Measurements from ENCODE around the gene MAP7D1.
"Not testable (repeated sequence)": the region's sequence is repeated elsewhere in the genome, so short reads cannot be mapped to it uniquely, and the experiment has no call there.

Gene MAP7D1

DNA sequence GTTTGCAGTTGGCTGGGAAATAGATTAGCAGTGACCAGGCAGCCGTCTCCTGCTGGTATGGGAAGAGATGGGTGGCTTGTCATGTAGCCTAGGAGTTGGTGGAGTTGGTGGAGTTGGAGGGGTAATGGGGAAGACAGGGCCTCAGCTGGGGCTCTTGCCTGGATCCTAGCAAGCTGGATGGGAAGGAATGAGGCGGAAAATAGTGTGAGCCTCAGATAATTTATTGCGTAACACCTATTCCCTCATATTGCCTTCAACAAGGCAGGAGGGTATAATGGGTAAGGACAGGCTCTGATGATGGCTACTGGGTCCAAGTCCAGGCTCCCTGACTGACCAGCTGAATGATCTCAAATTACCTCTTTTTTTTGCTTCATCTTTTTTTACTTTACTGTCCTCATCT is 12.6 kb downstream of the MAP7D1 start:
- no peak for DNase-seq (ENCODE audit: low read depth)

- DNase-seq (ENCODE audit: low read depth), result no peak
These were observed 14.9 kb downstream of the MAP7D1 start for GRCh38 chr1:36170643-36171412.

- no peak for DNase-seq (ENCODE audit: low read depth)
These were observed 16.2 kb downstream of the MAP7D1 start for GRCh38 chr1:36172017-36172747.

GRCh38 chr1:36172983-36173382 is 17.0 kb downstream of the MAP7D1 start:
- DNase-seq (ENCODE audit: low read depth), result no peak

DNA sequence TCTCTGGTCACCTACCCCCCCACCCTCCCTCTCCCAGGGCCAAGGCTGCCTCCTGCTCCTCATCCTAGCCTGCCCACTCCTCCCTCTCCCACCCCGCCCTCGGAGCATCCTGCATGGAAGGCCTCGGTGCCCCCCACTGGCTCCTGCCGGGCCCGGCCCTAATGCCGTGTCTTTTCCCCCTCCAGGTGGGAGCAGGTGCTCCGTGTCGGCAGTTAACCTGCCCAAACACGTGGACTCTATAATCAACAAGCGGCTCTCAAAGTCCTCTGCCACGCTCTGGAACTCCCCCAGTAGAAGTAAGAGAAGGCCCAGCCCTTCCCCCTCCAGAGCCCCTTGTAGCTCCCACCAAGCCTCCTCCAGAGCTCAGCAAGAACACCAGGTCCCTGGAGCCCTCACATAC is 18.8 kb downstream of the MAP7D1 start:
- DNase-seq (ENCODE audit: low read depth), result no peak

DNA sequence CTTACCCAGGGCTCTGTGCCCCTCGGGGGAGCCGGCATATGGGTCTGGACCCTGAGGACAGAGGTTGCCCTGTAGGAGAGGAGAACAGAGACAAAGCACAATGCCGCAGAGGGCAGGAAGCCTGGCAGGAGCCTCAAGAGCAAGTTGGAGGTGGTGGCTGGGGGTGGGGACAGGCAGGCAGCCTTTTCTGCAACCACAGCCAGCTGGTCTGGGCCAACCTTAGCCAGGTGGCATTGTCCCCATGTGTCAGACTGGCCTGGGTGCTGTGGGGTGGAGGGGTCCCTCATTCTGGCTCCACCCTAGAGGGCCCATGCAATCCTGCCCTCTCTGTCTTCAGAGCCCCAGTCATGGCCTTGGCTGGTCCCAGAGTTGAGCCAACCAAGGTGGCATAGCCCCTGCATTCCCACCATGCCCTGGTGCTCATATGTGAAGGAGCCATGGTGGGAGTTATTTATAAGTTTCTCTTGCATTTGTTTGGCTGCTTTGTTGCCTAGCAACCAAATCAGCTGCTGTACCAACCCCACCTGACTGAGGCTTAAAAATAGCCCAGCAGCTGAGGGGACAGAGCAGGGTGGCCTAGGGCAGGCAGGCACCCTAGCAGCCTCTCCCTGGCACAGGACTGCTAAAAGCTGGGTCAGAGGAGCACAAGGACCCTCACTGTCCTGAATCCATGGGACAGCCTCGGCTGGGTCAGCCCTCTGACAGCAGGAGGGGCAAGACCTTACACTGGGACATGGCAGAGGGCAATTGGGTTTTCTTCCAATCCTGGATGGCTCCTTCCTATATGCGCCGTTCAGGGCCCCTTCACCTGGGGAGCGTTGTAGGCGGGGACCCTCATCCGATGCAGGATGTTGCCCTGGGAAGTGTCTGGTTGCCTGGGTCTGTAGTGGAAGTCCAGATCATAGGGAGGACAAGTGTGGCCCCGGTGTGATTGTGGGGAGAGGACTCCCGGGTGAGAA is 19.5 kb downstream of the MAP7D1 start:
- DNase-seq (ENCODE audit: low read depth), result no peak

DNA sequence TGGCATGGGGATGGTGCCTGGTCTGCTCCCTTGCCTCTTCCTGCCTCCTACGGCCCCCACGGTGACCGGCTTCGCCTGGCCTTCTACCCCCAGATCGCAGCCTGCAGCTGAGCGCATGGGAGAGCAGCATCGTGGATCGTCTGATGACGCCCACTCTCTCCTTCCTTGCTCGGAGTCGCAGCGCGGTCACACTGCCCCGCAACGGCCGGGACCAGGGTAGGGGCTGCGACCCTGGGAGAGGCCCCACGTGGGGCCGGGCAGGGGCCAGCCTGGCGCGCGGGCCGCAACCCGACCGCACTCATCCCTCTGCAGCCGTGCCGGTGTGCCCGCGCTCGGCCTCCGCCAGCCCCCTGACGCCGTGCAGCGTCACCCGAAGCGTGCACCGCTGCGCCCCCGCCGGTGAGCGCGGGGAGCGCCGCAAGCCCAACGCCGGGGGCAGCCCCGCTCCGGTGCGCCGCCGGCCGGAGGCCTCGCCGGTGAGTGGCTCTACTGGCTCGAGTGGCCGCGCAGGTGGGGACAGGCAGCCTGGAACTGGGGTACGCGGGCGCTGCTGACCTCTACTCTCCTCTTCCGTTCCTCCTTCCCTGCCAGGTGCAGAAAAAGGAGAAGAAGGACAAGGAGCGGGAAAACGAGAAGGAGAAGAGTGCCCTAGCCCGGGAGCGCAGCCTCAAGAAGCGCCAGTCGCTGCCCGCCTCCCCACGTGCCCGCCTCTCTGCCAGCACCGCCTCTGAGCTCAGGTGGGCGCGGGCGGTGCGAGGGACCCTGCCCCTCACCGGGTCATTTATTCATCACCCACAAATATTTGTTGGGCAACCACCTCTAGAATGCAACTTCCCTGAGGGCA is 20.4 kb downstream of the MAP7D1 start:
- no peak for DNase-seq (ENCODE audit: low read depth)

DNA sequence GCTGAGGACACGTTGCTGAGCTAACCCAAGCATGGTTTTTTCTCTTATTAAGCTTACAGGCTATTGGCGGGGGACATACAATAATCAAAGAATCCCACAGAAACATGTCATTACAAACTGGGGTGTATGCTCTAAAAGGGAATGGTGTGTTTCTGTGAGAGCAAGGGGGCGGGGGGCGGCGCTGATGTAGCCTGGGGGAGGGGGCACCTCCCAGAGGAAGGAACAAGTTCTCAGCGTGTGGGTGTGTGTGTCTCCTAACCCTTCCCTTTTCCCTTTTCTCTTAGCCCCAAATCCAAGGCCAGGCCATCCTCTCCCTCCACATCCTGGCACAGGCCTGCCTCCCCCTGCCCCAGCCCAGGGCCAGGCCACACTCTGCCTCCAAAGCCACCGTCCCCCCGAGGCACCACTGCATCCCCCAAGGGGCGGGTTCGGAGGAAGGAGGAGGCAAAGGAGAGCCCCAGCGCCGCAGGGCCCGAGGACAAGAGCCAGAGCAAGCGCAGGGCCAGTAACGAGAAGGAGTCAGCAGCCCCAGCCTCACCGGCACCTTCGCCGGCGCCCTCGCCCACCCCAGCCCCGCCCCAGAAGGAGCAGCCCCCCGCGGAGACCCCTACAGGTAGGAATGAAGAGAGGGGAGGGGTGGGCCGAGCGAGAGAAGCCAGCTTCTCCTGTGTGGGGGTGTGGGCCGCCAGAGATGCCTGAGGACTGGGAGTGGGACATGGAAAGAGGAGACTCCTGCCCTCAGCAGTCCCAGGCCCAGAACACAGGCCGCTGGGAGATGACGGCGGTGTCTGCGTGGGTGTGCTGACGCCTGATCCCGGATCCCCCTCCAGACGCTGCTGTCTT is 21.9 kb downstream of the MAP7D1 start:
- no peak for DNase-seq (ENCODE audit: low read depth)

DNA sequence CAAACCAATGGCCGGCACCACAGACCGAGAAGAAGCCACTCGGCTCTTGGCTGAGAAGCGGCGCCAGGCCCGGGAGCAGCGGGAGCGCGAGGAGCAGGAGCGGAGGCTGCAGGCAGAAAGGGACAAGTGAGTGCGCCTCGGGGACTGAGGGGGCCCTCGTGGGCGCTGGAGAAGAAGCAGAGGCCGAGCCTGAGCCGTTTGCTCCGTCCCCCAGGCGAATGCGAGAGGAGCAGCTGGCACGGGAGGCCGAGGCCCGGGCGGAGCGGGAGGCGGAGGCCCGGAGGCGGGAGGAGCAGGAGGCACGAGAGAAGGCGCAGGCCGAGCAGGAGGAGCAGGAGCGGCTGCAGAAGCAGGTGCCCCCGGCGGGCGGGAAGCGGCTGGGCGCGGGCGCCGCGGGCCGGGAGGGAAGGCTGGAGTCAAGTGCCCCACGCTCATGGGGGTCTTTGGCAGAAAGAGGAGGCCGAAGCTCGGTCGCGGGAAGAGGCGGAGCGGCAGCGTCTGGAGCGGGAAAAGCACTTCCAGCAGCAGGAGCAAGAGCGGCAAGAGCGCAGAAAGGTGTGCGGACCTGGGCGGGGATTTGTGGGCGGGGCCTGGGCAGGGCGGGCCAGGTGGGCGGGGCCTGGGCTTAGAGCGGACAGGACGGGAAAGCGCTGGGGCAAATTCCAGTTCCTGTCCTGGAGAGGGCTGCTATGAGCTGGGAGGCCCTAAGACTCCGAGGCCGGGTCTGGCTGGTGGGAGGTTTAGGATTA is 22.7 kb downstream of the MAP7D1 start:
- no peak for DNase-seq (ENCODE audit: low read depth)

DNA sequence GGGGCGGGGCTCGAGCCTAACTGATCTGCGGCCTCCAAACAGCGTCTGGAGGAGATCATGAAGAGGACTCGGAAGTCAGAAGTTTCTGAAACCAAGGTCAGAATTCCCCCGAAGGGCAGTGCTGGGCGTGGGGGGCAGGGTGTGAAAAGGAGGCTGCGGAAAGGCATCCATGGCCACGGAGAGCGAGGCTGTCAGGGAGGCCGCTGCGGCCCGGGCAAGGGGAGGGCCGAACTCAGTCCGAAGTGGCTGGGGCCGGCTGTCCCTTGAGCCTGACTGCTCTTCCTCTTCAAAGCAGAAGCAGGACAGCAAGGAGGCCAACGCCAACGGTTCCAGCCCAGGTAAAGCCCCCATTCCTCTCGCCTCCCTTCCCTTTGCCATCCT is 23.2 kb downstream of the MAP7D1 start:
- no peak for DNase-seq (ENCODE audit: low read depth)

- DNase-seq (ENCODE audit: low read depth), result no peak
These were observed 26.8 kb downstream of the MAP7D1 start for GRCh38 chr1:36182734-36183133.

GRCh38 chr1:36183309-36183856 is 27.4 kb downstream of the MAP7D1 start:
- DNase-seq (ENCODE audit: low read depth), result no peak

DNA sequence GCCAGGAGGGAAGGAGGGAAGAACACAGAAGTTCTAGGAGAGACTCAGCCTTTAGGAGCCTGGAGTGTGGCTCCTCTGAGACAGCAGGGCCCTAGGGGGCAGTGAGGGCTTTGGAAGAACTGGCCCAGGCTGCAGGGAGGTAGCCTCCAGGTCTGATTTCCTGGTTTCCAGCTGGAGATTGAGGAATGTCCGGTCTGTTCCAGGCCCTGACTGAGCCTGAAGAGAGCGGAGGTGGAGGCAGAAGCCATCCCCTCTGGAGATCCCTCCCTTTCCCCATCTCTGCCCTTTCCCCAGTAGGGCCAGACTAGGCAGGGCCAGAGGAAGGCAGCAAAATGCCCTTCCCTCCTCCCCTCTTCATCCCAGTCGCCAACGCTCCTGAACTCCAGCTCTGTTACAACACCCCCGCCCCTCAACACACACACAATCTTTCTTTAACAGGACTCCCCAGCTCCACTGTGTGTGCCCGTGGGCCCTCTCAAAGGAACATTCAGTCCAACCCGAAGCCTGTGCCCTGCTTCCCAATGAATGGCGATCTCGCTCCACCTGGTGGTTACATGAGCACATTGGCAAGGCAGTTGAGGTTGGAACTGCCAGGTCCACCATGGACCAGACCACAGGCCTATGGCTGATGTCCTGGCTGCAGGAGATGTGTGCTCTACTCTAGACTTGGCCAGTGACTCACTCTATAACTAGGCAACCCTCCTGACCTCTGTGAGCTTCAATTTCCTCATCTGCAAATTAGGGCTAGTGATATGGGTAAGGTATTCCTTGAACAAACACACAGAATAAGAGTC is 32.0 kb downstream of the MAP7D1 start:
- DNase-seq (ENCODE audit: low read depth), result peak; percentile 49

GRCh38 chr1:36196805-36197204 is 40.8 kb downstream of the MAP7D1 start:
- not testable (repeated sequence) for DNase-seq (ENCODE audit: low read depth)

DNA sequence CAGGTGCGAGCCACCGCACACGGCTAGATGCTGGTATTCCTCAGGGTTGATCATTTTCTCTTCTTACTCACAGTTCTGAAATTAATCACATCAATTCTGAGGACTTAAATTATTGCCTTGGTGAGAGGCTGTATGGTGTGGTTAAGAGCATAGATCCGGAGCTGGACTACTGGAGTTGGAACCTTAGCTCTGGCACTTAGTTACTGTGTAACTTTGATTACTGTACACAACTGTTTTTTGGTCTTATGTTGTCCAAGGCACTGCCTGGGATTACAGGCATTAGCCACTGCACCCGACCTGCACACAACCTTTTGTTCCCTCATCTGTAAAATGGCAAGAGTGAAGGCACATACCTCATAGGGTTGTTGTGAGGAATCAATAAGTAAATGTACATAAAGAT is 42.7 kb downstream of the MAP7D1 start:
- DNase-seq (ENCODE audit: low read depth), result no peak

GRCh38 chr1:36199934-36200741 is 44.2 kb downstream of the MAP7D1 start:
- DNase-seq (ENCODE audit: low read depth), result no peak

GRCh38 chr1:36203027-36203553 is 47.1 kb downstream of the MAP7D1 start:
- DNase-seq (ENCODE audit: low read depth), result no peak
